ENCODE measurements around the gene CRISPLD2.
"Not testable (repeated sequence)": the region's sequence is repeated elsewhere in the genome, so short reads cannot be mapped to it uniquely, and the experiment has no call there.

CRISPLD2 gene

GRCh38 chr16:84860383-84860782 lies 40.6 kb downstream of the CRISPLD2 start:
- no peak for DNase-seq (ENCODE audit: low read depth)

- no peak for DNase-seq (ENCODE audit: low read depth)
These were observed 41.9 kb downstream of the CRISPLD2 start for GRCh38 chr16:84861671-84862070.

GRCh38 chr16:84862804-84863480 lies 43.2 kb downstream of the CRISPLD2 start:
- no peak for DNase-seq (ENCODE audit: low read depth)

GRCh38 chr16:84863481-84863814 lies 43.7 kb downstream of the CRISPLD2 start:
- no peak for DNase-seq (ENCODE audit: low read depth)

GRCh38 chr16:84864326-84864955 lies 44.7 kb downstream of the CRISPLD2 start:
- no peak for DNase-seq (ENCODE audit: low read depth)

GRCh38 chr16:84867696-84868095 lies 47.9 kb downstream of the CRISPLD2 start:
- no peak for DNase-seq (ENCODE audit: low read depth)

- DNase-seq (ENCODE audit: low read depth): no peak
These were observed 48.5 kb downstream of the CRISPLD2 start for GRCh38 chr16:84868328-84868727.

- DNase-seq (ENCODE audit: low read depth): no peak
These were observed 49.2 kb downstream of the CRISPLD2 start for GRCh38 chr16:84868829-84869472.

GRCh38 chr16:84869473-84869845 lies 49.7 kb downstream of the CRISPLD2 start:
- no peak for DNase-seq (ENCODE audit: low read depth)

GRCh38 chr16:84872971-84873370 lies 53.2 kb downstream of the CRISPLD2 start:
- not testable (repeated sequence) for DNase-seq (ENCODE audit: low read depth)

GRCh38 chr16:84874004-84874435 lies 54.2 kb downstream of the CRISPLD2 start:
- DNase-seq (ENCODE audit: low read depth): no peak

- no peak for DNase-seq (ENCODE audit: low read depth)
These were observed 54.8 kb downstream of the CRISPLD2 start for GRCh38 chr16:84874553-84874952.

GRCh38 chr16:84874983-84875382 lies 55.2 kb downstream of the CRISPLD2 start:
- DNase-seq (ENCODE audit: low read depth): no peak

GRCh38 chr16:84875846-84876245 lies 56.1 kb downstream of the CRISPLD2 start:
- no peak for DNase-seq (ENCODE audit: low read depth)

- no peak for DNase-seq (ENCODE audit: low read depth)
These were observed 57.3 kb downstream of the CRISPLD2 start for GRCh38 chr16:84876873-84877606.

GRCh38 chr16:84878770-84879169 lies 59.0 kb downstream of the CRISPLD2 start:
- DNase-seq (ENCODE audit: low read depth): no peak

- DNase-seq (ENCODE audit: low read depth): no peak
These were observed 60.0 kb downstream of the CRISPLD2 start for GRCh38 chr16:84879569-84880487.

GRCh38 chr16:84881702-84882521 lies 62.1 kb downstream of the CRISPLD2 start:
- no peak for DNase-seq (ENCODE audit: low read depth)

- DNase-seq (ENCODE audit: low read depth): no peak
These were observed 63.5 kb downstream of the CRISPLD2 start for GRCh38 chr16:84883301-84883700.

- DNase-seq (ENCODE audit: low read depth): no peak
These were observed 64.4 kb downstream of the CRISPLD2 start for GRCh38 chr16:84884246-84884595.
